ENCODE measurements around the gene OPHN1.
"Not testable (repeated sequence)": the region's sequence is repeated elsewhere in the genome, so short reads cannot be mapped to it uniquely, and the experiment has no call there.

Gene OPHN1

GRCh38 chrX:68403038-68403437 is 30.3 kb downstream of the OPHN1 start:
- Mint-ChIP-seq H3K27me3 (peaks cover 3% of the 10 kb centered on the region), H3K27ac (no peak overlapping the region), H3K36me3 (no peaks in the 10 kb centered on the region), H3K4me1 (no peaks in the 10 kb centered on the region), H3K4me3 (no peak overlapping the region), H3K9me3 (no peaks in the 10 kb centered on the region)

DNA sequence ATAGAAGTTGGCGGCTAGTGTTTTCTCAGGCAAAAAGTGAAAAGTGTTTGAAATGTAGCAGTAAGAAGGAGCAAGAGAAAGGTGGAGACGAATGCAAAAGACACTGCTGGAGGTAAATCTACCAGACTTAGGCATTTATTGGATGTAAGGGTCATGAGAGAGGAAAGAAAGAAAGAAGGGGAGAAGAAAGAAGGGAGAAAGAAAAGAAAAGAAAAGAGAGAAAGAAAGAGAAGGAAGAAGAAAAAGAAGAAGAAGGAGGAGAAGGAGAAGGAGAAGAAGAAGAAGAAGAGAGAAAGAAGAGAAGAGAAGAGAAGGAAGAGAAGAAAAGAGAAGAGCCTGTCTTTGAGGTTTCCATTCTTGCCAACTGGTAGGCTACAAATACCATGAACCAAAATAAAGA is 31.2 kb downstream of the OPHN1 start:
- H3K36me3 Mint-ChIP-seq = no peaks in the 10 kb centered on the region
- peaks cover 6% of the 10 kb centered on the region for H3K27me3 Mint-ChIP-seq
- no peak overlapping the region for H3K27ac Mint-ChIP-seq
- no peaks in the 10 kb centered on the region for H3K9me3 Mint-ChIP-seq
- H3K4me1 Mint-ChIP-seq = no peaks in the 10 kb centered on the region
- H3K4me3 Mint-ChIP-seq = no peak overlapping the region

GRCh38 chrX:68398291-68398690 is 35.0 kb downstream of the OPHN1 start:
- Mint-ChIP-seq H3K27ac (no peak overlapping the region), H3K9me3 (no peaks in the 10 kb centered on the region), H3K4me3 (no peak overlapping the region), H3K4me1 (no peaks in the 10 kb centered on the region), H3K36me3 (no peaks in the 10 kb centered on the region), H3K27me3 (peaks cover 6% of the 10 kb centered on the region)

- Mint-ChIP-seq H3K27me3 (peaks cover 6% of the 10 kb centered on the region), H3K4me1 (no peaks in the 10 kb centered on the region), H3K9me3 (no peaks in the 10 kb centered on the region), H3K27ac (no peak overlapping the region), H3K4me3 (no peak overlapping the region), H3K36me3 (no peaks in the 10 kb centered on the region)
Observed at GRCh38 chrX:68396953-68397352, 36.3 kb downstream of the OPHN1 start.

DNA sequence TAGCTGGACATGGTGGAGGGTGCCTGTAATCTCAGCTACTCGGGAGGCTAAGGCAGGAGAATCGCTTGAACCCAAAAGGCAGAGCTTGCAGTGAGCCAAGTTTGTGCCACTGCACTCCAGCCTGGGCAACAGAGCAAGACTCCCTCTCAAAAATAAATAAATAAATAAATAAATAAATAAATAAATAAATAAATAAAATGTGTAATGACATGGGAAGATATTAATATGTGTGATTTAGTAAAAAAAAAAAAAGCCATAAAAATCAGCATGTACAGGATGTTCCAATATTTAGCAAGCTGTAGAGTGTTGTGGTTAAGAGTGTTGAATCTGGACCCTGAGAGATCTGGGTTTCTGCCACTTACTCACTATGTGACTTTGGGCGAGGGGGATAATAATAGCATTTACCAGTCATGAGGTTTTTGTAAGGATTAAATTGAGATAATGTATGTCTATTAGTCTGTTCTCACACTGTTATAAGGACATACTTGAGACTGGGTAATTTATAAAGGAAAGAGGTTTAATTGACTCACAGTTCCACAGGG is 43.8 kb downstream of the OPHN1 start:
- not testable (repeated sequence) for H3K27me3 Mint-ChIP-seq, H3K4me3 Mint-ChIP-seq, H3K27ac Mint-ChIP-seq, H3K4me1 Mint-ChIP-seq, H3K36me3 Mint-ChIP-seq, H3K9me3 Mint-ChIP-seq

DNA sequence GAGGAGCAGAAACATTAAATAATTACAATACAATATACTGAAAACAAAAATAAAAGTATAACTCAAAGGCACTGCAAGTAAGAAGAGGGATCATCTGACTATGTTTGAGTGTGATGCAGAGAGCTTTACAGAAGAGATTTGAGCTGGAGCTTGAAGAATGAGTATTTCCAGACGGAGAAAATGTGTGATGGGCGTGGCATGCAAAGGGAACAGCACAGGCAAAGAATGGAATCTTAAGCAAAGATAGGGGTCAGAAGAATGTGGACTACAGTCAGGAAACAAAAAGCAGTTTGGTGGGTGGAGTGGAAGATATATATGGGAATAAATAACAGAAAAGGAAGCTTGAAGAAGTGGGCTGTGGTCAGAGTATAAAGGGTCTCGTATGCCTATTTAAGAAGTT is 45.5 kb downstream of the OPHN1 start:
- no peak overlapping the region for H3K4me3 Mint-ChIP-seq
- H3K27me3 Mint-ChIP-seq = no peaks in the 10 kb centered on the region
- no peaks in the 10 kb centered on the region for H3K4me1 Mint-ChIP-seq
- no peaks in the 10 kb centered on the region for H3K36me3 Mint-ChIP-seq
- no peak overlapping the region for H3K27ac Mint-ChIP-seq
- no peaks in the 10 kb centered on the region for H3K9me3 Mint-ChIP-seq

GRCh38 chrX:68383540-68383939 is 49.8 kb downstream of the OPHN1 start:
- peaks cover 5% of the 10 kb centered on the region for H3K27me3 Mint-ChIP-seq
- H3K4me1 Mint-ChIP-seq = no peaks in the 10 kb centered on the region
- H3K27ac Mint-ChIP-seq = no peak overlapping the region
- H3K9me3 Mint-ChIP-seq = no peaks in the 10 kb centered on the region
- H3K4me3 Mint-ChIP-seq = no peak overlapping the region
- H3K36me3 Mint-ChIP-seq = no peaks in the 10 kb centered on the region

- not testable (repeated sequence) for H3K4me1 Mint-ChIP-seq, H3K27ac Mint-ChIP-seq, H3K9me3 Mint-ChIP-seq, H3K27me3 Mint-ChIP-seq, H3K4me3 Mint-ChIP-seq, H3K36me3 Mint-ChIP-seq
Observed at GRCh38 chrX:68377579-68377978, 55.7 kb downstream of the OPHN1 start.

DNA sequence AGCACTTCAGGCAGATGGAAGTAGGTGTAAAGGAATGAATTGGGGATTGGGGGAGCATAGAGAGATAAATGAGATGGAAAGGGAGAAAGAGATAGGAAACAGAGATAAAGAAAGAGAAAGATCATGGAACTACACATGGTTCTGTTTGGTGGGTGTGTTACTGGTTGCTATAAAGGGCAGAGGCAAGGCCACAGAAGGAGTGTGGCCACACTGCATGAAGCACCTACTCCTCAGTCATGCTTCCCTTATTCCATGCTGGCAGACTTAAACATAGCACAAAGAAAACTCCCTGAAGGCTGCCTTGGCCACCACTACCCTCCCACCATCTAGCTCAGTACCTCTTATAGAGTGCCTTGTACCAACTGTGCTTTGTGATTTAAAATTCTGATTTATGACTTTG is 56.9 kb downstream of the OPHN1 start:
- no peaks in the 10 kb centered on the region for H3K9me3 Mint-ChIP-seq
- H3K27me3 Mint-ChIP-seq = peaks cover 5% of the 10 kb centered on the region
- H3K4me3 Mint-ChIP-seq = no peak overlapping the region
- H3K36me3 Mint-ChIP-seq = no peaks in the 10 kb centered on the region
- H3K27ac Mint-ChIP-seq = no peak overlapping the region
- H3K4me1 Mint-ChIP-seq = no peaks in the 10 kb centered on the region

GRCh38 chrX:68375803-68376202 is 57.5 kb downstream of the OPHN1 start:
- H3K36me3 Mint-ChIP-seq = no peaks in the 10 kb centered on the region
- H3K27ac Mint-ChIP-seq = no peak overlapping the region
- no peak overlapping the region for H3K4me3 Mint-ChIP-seq
- H3K9me3 Mint-ChIP-seq = no peaks in the 10 kb centered on the region
- no peaks in the 10 kb centered on the region for H3K4me1 Mint-ChIP-seq
- H3K27me3 Mint-ChIP-seq = peaks cover 1% of the 10 kb centered on the region

DNA sequence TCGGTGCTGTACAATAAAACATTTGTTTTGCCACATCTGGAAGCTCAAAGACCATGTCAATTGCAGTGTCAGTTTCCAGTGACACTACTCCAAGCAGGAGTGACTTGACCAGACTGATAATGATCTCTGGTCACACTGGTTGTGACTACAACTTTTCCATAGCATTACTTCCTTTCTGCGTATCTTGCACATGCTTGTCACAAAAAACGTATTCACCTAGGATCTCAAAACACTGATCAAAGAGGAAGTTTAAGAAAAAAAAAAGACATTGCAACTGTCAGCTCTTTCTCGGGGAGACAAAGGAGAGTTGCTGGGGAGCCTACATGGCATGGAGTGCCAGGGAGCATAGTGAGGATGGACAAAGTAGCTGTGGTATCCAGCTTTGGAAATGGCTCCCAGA is 60.6 kb downstream of the OPHN1 start:
- H3K9me3 Mint-ChIP-seq = no peaks in the 10 kb centered on the region
- no peaks in the 10 kb centered on the region for H3K4me1 Mint-ChIP-seq

DNA sequence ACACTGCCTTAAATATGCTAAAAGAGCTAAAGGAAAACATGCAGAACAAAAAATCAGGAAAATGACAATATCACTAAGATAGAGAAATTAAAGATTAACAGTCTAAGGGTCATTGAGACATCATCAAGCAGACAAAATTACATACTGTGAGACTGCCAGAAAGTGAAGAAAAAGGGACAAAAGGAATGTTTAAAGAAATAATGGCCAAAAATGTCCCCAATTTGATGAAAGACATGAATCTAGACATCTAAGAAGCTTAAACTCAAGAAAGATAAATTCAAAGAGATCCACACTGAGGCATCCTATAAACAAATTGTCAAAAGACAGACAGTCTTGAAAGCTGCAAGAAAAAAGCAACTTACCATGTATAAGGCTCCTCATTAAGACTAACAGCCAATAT is 63.7 kb downstream of the OPHN1 start:
- H3K27ac Mint-ChIP-seq = no peak overlapping the region
- H3K27me3 Mint-ChIP-seq = no peaks in the 10 kb centered on the region
- H3K4me3 Mint-ChIP-seq = no peak overlapping the region
- H3K9me3 Mint-ChIP-seq = no peaks in the 10 kb centered on the region
- H3K36me3 Mint-ChIP-seq = no peaks in the 10 kb centered on the region
- H3K4me1 Mint-ChIP-seq = no peaks in the 10 kb centered on the region

More for the DNA sequence above, 60.6 kb downstream of the OPHN1 start:
- Mint-ChIP-seq H3K36me3 (no peaks in the 10 kb centered on the region), H3K27ac (no peak overlapping the region), H3K27me3 (no peaks in the 10 kb centered on the region), H3K4me3 (no peak overlapping the region)

- no peaks in the 10 kb centered on the region for H3K36me3 Mint-ChIP-seq
- H3K27me3 Mint-ChIP-seq = peaks cover 1% of the 10 kb centered on the region
- no peaks in the 10 kb centered on the region for H3K4me1 Mint-ChIP-seq
- no peak overlapping the region for H3K4me3 Mint-ChIP-seq
- no peak overlapping the region for H3K27ac Mint-ChIP-seq
- no peaks in the 10 kb centered on the region for H3K9me3 Mint-ChIP-seq
Observed at GRCh38 chrX:68365341-68365740, 68.0 kb downstream of the OPHN1 start.

DNA sequence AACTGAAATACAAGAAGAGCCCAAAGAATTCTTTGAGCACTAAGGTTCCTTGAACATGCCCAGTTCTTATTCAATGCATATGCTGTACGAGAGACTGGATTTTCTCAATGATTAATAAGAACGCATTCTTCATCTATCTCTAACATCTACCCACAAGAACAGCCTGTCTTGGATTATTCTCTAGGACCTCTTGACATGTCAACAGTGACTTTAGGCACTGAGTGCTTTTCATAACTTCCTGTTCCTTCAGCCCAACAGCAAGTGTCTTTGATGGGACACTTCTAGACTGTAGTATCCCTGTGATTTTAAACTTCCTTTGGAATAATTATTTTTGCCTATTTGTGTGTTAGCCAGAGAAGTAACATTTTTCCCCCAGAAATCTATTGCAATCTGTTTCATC is 69.3 kb downstream of the OPHN1 start:
- no peaks in the 10 kb centered on the region for H3K4me1 Mint-ChIP-seq
- no peaks in the 10 kb centered on the region for H3K9me3 Mint-ChIP-seq
- H3K27me3 Mint-ChIP-seq = peaks cover 1% of the 10 kb centered on the region
- no peak overlapping the region for H3K4me3 Mint-ChIP-seq
- no peak overlapping the region for H3K27ac Mint-ChIP-seq
- H3K36me3 Mint-ChIP-seq = no peaks in the 10 kb centered on the region

- Mint-ChIP-seq H3K27me3 (no peaks in the 10 kb centered on the region), H3K36me3 (no peaks in the 10 kb centered on the region), H3K27ac (no peak overlapping the region), H3K4me3 (no peak overlapping the region), H3K4me1 (no peaks in the 10 kb centered on the region), H3K9me3 (no peaks in the 10 kb centered on the region)
Observed at GRCh38 chrX:68358679-68359078, 74.6 kb downstream of the OPHN1 start.

DNA sequence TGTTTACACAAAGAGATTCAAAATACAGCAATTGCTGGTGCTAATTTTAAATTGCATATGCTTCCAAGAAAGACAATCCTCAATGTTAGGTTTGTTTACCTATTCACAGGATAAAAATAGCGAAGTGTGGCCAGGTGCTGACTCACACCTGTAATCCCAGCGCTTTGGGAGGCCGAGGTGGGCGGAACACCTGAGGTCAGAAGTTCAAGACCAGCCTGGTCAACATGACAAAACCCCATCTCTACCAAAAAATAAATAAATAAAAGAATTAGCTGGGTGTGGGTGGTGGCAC is 77.7 kb downstream of the OPHN1 start:
- no peaks in the 10 kb centered on the region for H3K9me3 Mint-ChIP-seq
- no peaks in the 10 kb centered on the region for H3K4me1 Mint-ChIP-seq
- no peak overlapping the region for H3K27ac Mint-ChIP-seq
- no peak overlapping the region for H3K4me3 Mint-ChIP-seq
- no peaks in the 10 kb centered on the region for H3K27me3 Mint-ChIP-seq
- H3K36me3 Mint-ChIP-seq = no peaks in the 10 kb centered on the region

DNA sequence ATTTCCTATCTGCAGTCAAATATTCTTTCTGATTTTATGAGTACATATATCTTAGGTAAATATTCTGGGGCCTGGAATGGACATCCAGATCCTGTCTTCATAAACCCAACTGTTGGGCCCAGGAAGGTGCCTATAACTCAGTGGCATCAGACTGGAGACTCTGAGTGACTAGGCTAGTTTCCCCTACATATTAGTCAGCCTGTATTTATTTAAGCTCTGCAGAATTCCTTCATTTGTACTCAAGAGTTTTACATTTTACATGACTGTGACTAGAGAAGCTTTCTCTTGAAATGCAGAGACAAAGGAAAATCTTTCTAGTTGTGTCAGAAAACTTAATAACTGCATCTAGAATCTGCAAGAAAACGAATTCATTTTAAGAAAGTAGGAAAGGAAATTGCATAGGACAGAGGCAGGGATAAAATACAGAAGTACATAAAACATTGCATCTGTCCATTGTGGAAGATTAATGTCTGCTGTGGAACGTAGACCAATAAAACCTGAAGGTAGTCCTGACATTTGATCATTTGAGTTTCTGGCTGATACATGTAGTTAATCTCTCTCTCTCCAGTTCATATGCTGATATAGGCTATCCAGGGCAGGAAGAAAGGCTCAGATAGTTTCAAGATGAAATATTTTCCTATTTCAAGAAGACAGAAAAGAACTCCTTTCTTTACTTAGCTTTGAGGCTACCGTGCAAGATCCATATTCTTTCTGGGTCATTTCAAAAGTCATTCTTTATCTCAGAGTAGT is 78.2 kb downstream of the OPHN1 start:
- H3K27me3 Mint-ChIP-seq = no peaks in the 10 kb centered on the region

More for the DNA sequence above, 78.2 kb downstream of the OPHN1 start:
- Mint-ChIP-seq H3K36me3 (no peaks in the 10 kb centered on the region), H3K4me1 (no peaks in the 10 kb centered on the region), H3K4me3 (no peak overlapping the region), H3K27ac (no peak overlapping the region), H3K9me3 (no peaks in the 10 kb centered on the region)

Measured in activated naive CD4-positive, alpha-beta T cell treated with anti-CD3 and anti-CD28 coated beads, Interleukin-2, amount 50 U/mL, for 24 hours (primary cell).